Activated T-helper 1 cell treated with Interleukin-2 at 50 U/mL for 16 hours (primary cell): ENCODE measurements around the gene RACGAP1.
A peak's percentile ranks its signal among the peaks of the same experiment; 100 is the strongest.
"Not testable (repeated sequence)": the region's sequence is repeated elsewhere in the genome, so short reads cannot be mapped to it uniquely, and the experiment has no call there.

Experiments used
- DNase-seq: peaks from one replicate; pipeline ENCODE4 v3.0.0-alpha.2; 2020; ENCODE audit warnings: low read depth

RACGAP1 gene

GRCh38 chr12:50055831-50056638 lies 30.7 kb upstream of the RACGAP1 start:
- peak; percentile 28 for DNase-seq

- DNase-seq: no peak
Observed at GRCh38 chr12:50053583-50053982, 28.3 kb upstream of the RACGAP1 start.

GRCh38 chr12:50052964-50053363 lies 27.7 kb upstream of the RACGAP1 start:
- no peak for DNase-seq

GRCh38 chr12:50052544-50052943 lies 27.2 kb upstream of the RACGAP1 start:
- no peak for DNase-seq

GRCh38 chr12:50051101-50051806 lies 26.0 kb upstream of the RACGAP1 start:
- no peak for DNase-seq

GRCh38 chr12:50050410-50051098 lies 25.3 kb upstream of the RACGAP1 start:
- no peak for DNase-seq

GRCh38 chr12:50050119-50050385 lies 24.8 kb upstream of the RACGAP1 start:
- no peak for DNase-seq

- DNase-seq: no peak
Observed at GRCh38 chr12:50049254-50050118, 24.2 kb upstream of the RACGAP1 start.

- DNase-seq: no peak
Observed at GRCh38 chr12:50047693-50048250, 22.5 kb upstream of the RACGAP1 start.

- DNase-seq: no peak
Observed at GRCh38 chr12:50043854-50044253, 18.6 kb upstream of the RACGAP1 start.

- no peak for DNase-seq
Observed at GRCh38 chr12:50043308-50043707, 18.0 kb upstream of the RACGAP1 start.

- no peak for DNase-seq
Observed at GRCh38 chr12:50042693-50043092, 17.4 kb upstream of the RACGAP1 start.

GRCh38 chr12:50041962-50042361 lies 16.7 kb upstream of the RACGAP1 start:
- DNase-seq: no peak

- DNase-seq: no peak
Observed at GRCh38 chr12:50041062-50041860, 16.0 kb upstream of the RACGAP1 start.

- no peak for DNase-seq
Observed at GRCh38 chr12:50040657-50041056, 15.4 kb upstream of the RACGAP1 start.

- DNase-seq: peak; percentile 65
Observed at GRCh38 chr12:50039151-50039835, 14.0 kb upstream of the RACGAP1 start.

GRCh38 chr12:50038336-50038735 lies 13.0 kb upstream of the RACGAP1 start:
- no peak for DNase-seq

- no peak for DNase-seq
Observed at GRCh38 chr12:50032854-50033581, 7.7 kb upstream of the RACGAP1 start.

GRCh38 chr12:50032515-50032853 lies 7.2 kb upstream of the RACGAP1 start:
- DNase-seq: no peak

GRCh38 chr12:50030449-50030848 lies 5.2 kb upstream of the RACGAP1 start:
- not testable (repeated sequence) for DNase-seq
